Endothelial cell of umbilical vein (primary cell): ENCODE data around the gene POU6F2. TPM values are rescaled to one million over a fixed set of nuclear protein-coding genes. Genes with fewer than 3 reads are reported as not detected.

Experiments used
- BruUV-seq: library from RNA; stranded (reverse); fragments of 400-500 nt; replicated peaks from 2 replicates; lab custom pipeline; 2021; lab: Mats Ljungman, UMichigan
- CTCF ChIA-PET: fragments of 300-600, 350-600 bp; sonication (Branson Sonifier 250); formaldehyde crosslinking; loops from one replicate; lab custom pipeline; 2021; ENCODE audit warnings: antibody characterized with exemption, inconsistent platforms; lab: Charles Lee
- POLR2A ChIA-PET: fragments of 300-600, 350-600 bp; sonication (Branson Sonifier 250); formaldehyde crosslinking; loops from one replicate; lab custom pipeline; 2021; ENCODE audit warnings: antibody characterized with exemption, inconsistent platforms; lab: Charles Lee
- DNase-seq: peaks from one replicate; pipeline ENCODE4 v3.0.0-alpha.2; 2011; ENCODE audit warnings: low read depth, low spot score
- FAIRE-seq: peaks from 2 replicates; lab custom pipeline; 2011; peaks lifted over from hg19 to GRCh38; lab: Jason Lieb, UNC
- H2AFZ ChIP-seq: 2 replicates; pipeline ENCODE4 v1.6.0; 2012; ENCODE audit warnings: low read depth, low read length, control low read depth, inconsistent platforms
- H3K27ac ChIP-seq: 2 replicates; pipeline ENCODE4 v1.5.1; 2011; ENCODE audit warnings: low read depth, mild to moderate bottlenecking, control low read depth, low read length, moderate library complexity; ENCODE audit not compliant: insufficient read depth
- H3K27me3 ChIP-seq, 2 experiments: 2 replicates each; pipeline versions ENCODE4 v1.6.0 to v1.6.1; 2011; ENCODE audit warnings: low read length in 2 of 2, mixed read lengths in 1 of 2; ENCODE audit not compliant: control insufficient read depth in 2 of 2, insufficient read depth in 2 of 2
- H3K36me3 ChIP-seq, 2 experiments: 2 replicates in 1 of 2; 3 replicates in 1 of 2; pipeline ENCODE4 v1.5.1; 2011; ENCODE audit warnings: low read length in 2 of 2, mild to moderate bottlenecking in 1 of 2, moderate library complexity in 1 of 2; ENCODE audit not compliant: control insufficient read depth in 2 of 2, insufficient read depth in 2 of 2; ENCODE audit errors: extremely low read depth in 1 of 2
- H3K4me1 ChIP-seq: 3 replicates; pipeline ENCODE4 v1.5.1; 2011; ENCODE audit warnings: mild to moderate bottlenecking, low read length; ENCODE audit not compliant: control insufficient read depth, insufficient read depth; ENCODE audit errors: extremely low read depth
- H3K4me2 ChIP-seq: 2 replicates; pipeline ENCODE4 v1.6.1; 2011; ENCODE audit warnings: low read length, control low read depth, mixed read lengths; ENCODE audit not compliant: insufficient read depth
- H3K4me3 ChIP-seq, 3 experiments: fragments of 200-600 bp in 1 of 3; sonication (generic), shearing (Covaris generic) in 1 of 3; replicated peaks in 1 of 3; 2 replicates each; pipeline ENCODE4 v1.5.1; 2011 to 2016; ENCODE audit warnings: control low read depth in 3 of 3, low read length in 3 of 3, mild to moderate bottlenecking in 2 of 3, inconsistent platforms in 1 of 3, low read depth in 1 of 3, moderate library complexity in 1 of 3; ENCODE audit not compliant: insufficient read depth in 1 of 3
- H3K79me2 ChIP-seq: 2 replicates; pipeline ENCODE4 v1.6.0; 2012; ENCODE audit warnings: low read length, inconsistent platforms; ENCODE audit not compliant: control insufficient read depth, insufficient read depth
- H3K9ac ChIP-seq: replicated peaks from 2 replicates; pipeline ENCODE3; 2011; ENCODE audit warnings: low read length, control low read depth; ENCODE audit not compliant: insufficient read depth; ENCODE audit errors: extremely low read depth
- H3K9me1 ChIP-seq: replicated peaks from 3 replicates; pipeline ENCODE4 v1.6.0; 2011; ENCODE audit warnings: mild to moderate bottlenecking, low read length; ENCODE audit not compliant: control insufficient read depth, insufficient read depth; ENCODE audit errors: extremely low read depth
- H3K9me3 ChIP-seq: replicated peaks from 2 replicates; pipeline ENCODE4 v1.5.1; 2012; ENCODE audit warnings: low read length, inconsistent platforms; ENCODE audit not compliant: control insufficient read depth, insufficient read depth
- H4K20me1 ChIP-seq: replicated peaks from 2 replicates; pipeline ENCODE3; 2011; ENCODE audit warnings: mild to moderate bottlenecking, low read length; ENCODE audit not compliant: control insufficient read depth, insufficient read depth; ENCODE audit errors: extremely low read depth
- CTCF ChIP-seq, 2 donors: IDR thresholded peaks; 1 replicate in 1 of 2; 2 replicates in 1 of 2; pipeline ENCODE4 v1.5.1; 2011; ENCODE audit warnings: low read length in 2 of 2, mild to moderate bottlenecking in 2 of 2, moderate library complexity in 2 of 2, control low read depth in 1 of 2, inconsistent platforms in 1 of 2, low read depth in 1 of 2; ENCODE audit not compliant: insufficient read depth in 1 of 2; ENCODE audit errors: extremely low read depth in 1 of 2
- EZH2 ChIP-seq: IDR thresholded peaks from 2 replicates; pipeline ENCODE4 v1.6.1; 2012; ENCODE audit warnings: borderline replicate concordance, low read depth, mild to moderate bottlenecking, moderate library complexity, low read length, inconsistent platforms; ENCODE audit not compliant: severe bottlenecking
- FOS ChIP-seq: IDR thresholded peaks from 2 replicates; pipeline ENCODE4 v1.6.1; 2011; ENCODE audit warnings: mild to moderate bottlenecking, low read length, moderate library complexity, borderline replicate concordance; ENCODE audit not compliant: insufficient read depth
- GATA2 ChIP-seq: IDR thresholded peaks from 2 replicates; pipeline ENCODE4 v1.7.0; 2011; ENCODE audit warnings: low read depth, mild to moderate bottlenecking, moderate library complexity, mixed read lengths, low read length; ENCODE audit not compliant: insufficient read length, insufficient read depth
- JUN ChIP-seq: IDR thresholded peaks from 2 replicates; pipeline ENCODE4 v1.6.1; 2011; ENCODE audit warnings: borderline replicate concordance, low read depth; ENCODE audit not compliant: insufficient read length, insufficient read depth
- MAX ChIP-seq: IDR thresholded peaks from 2 replicates; pipeline ENCODE4 v1.6.1; 2011; ENCODE audit not compliant: insufficient read depth, insufficient read length
- MYC ChIP-seq: IDR thresholded peaks from one replicate; pipeline ENCODE4 v1.6.1; 2011; ENCODE audit warnings: mild to moderate bottlenecking, low read depth, low read length
- POLR2A ChIP-seq: IDR thresholded peaks from 2 replicates; pipeline ENCODE4 v1.6.1; 2012; ENCODE audit warnings: low read depth, mild to moderate bottlenecking, control low read depth, low read length
- POLR2AphosphoS5 ChIP-seq: IDR thresholded peaks from 2 replicates; pipeline ENCODE4 v1.6.1; 2012; ENCODE audit warnings: low read depth, mild to moderate bottlenecking, control low read depth, low read length, moderate library complexity; ENCODE audit not compliant: insufficient read depth
- dilution Hi-C: fragments of 300-500 bp; cut with MboI; formaldehyde crosslinking; loops from one replicate; pipeline ENCODE4 v1.15.0; 2019; ENCODE audit warnings: low sequenced_read_pairs; ENCODE audit not compliant: extremely low pct_ligation_motif_present
- intact Hi-C: fragments of 100-400 bp; cut with micrococcal nuclease; formaldehyde crosslinking; loops from one replicate; pipeline ENCODE4 v1.10.0; 2022
- polyA plus RNA-seq, 4 experiments: library from polyadenylated mRNA; depleted of rRNA in 3 of 4; stranded (reverse) in 3 of 4; unstranded in 1 of 4; fragments of >200 nt; gene quantifications; 2 replicates each; pipeline versions ENCODE4 v1.2.1 to v1.2.3, GENCODE V29; 2011 to 2012; ENCODE audit warnings: missing spikeins in 1 of 4
- total RNA-seq: library from RNA; stranded (reverse); gene quantifications from 2 replicates; pipeline ENCODE4 v1.2.3, GENCODE V29; 2021

POU6F2 gene
- total and polyA plus RNA-seq, 2 donors (not counting 3 experiments of a cell fraction or from before 2014, with no cell fraction given): 0.29 TPM; not detected in 1

- H3K9me3 ChIP-seq: no peaks in the 10 kb centered on the region
- no TSS peak for BruUV-seq
- CTCF ChIA-PET: interaction anchor here (1.7 kb wide), 1 partner anchor 7 kb away, joined by 21 read pairs; no protein-coding TSS in a partner anchor
Measured at GRCh38 chr7:39461263-39461820, 483.6 kb downstream of the POU6F2 start.

GRCh38 chr7:39463252-39463651 lies 485.5 kb downstream of the POU6F2 start:
- H3K27ac ChIP-seq: no peak overlapping the region
- no peaks in the 10 kb centered on the region for H4K20me1 ChIP-seq
- no peaks in the 10 kb centered on the region for H3K36me3 ChIP-seq
- no peak for FAIRE-seq
- H3K9me3 ChIP-seq: no peaks in the 10 kb centered on the region
- H3K9me1 ChIP-seq: no peaks in the 10 kb centered on the region
- no peaks in the 10 kb centered on the region for H3K4me1 ChIP-seq
- no peaks in the 10 kb centered on the region for H3K79me2 ChIP-seq
- BruUV-seq: no TSS peak
- ChIA-PET CTCF (interaction anchor here (0.8 to 1.7 kb wide), 3 partner anchors 9 to 31 kb away, joined by 3 to 21 read pairs (median 8); no protein-coding TSS in a partner anchor), POLR2A (no interaction called here)
- intact Hi-C loops: no loop called here
- H2AFZ ChIP-seq: no peak overlapping the region
- no peak overlapping the region for H3K4me2 ChIP-seq
- H3K27me3 ChIP-seq: peaks cover 5 to 14% of the 10 kb centered on the region in 2 experiments
- DNase-seq: no peak
- no peak overlapping the region for H3K4me3 ChIP-seq
- dilution Hi-C loops: no loop called here
- no peak overlapping the region for H3K9ac ChIP-seq
- no peak for TF ChIP-seq FOS
- no peak for TF ChIP-seq MYC
- TF ChIP-seq JUN: no peak
- no peak for TF ChIP-seq POLR2AphosphoS5
- TF ChIP-seq CTCF (IDR thresholded peaks at IDR 0.05; ENCODE audit: extremely low read depth in 1 of 2, insufficient read depth in 1 of 2, low read depth in 1 of 2, low read length in 2 of 2): no peak
- TF ChIP-seq POLR2A: no peak
- no peak for TF ChIP-seq GATA2
- TF ChIP-seq MAX: no peak
- no peak for TF ChIP-seq EZH2

More at GRCh38 chr7:39461263-39461820, 483.6 kb downstream of the POU6F2 start:
- intact Hi-C loops: no loop called here
- FAIRE-seq (no peak), DNase-seq (no peak)
- dilution Hi-C loops: no loop called here
- no peaks in the 10 kb centered on the region for H3K4me1 ChIP-seq
- no peak overlapping the region for H3K4me2 ChIP-seq
- POLR2A ChIA-PET: no interaction called here
- H3K9me1 ChIP-seq: no peaks in the 10 kb centered on the region
- no peaks in the 10 kb centered on the region for H3K36me3 ChIP-seq
- H3K9ac ChIP-seq: no peak overlapping the region
- no peaks in the 10 kb centered on the region for H3K79me2 ChIP-seq
- no peak for TF ChIP-seq JUN
- TF ChIP-seq MYC: no peak
- TF ChIP-seq POLR2AphosphoS5: no peak
- no peak for TF ChIP-seq EZH2
- no peak for TF ChIP-seq MAX
- TF ChIP-seq POLR2A: no peak
- no peak for TF ChIP-seq FOS
- no peak overlapping the region for H3K27ac ChIP-seq
- peaks cover 8 to 14% of the 10 kb centered on the region in 2 experiments for H3K27me3 ChIP-seq
- H2AFZ ChIP-seq: no peak overlapping the region
- H4K20me1 ChIP-seq: no peaks in the 10 kb centered on the region
- H3K4me3 ChIP-seq: no peak overlapping the region
